Ovary (tissue), 9 donors: ENCODE results near the gene AKR1D1. TPM values are rescaled to one million over a fixed set of nuclear protein-coding genes. Genes with fewer than 3 reads are reported as not detected.

Experiments used
- DNase-seq, 5 donors: peaks; one replicate each; pipeline ENCODE4 v3.0.0-alpha.2; 2019 to 2020
- H3K27ac ChIP-seq, 2 donors: fragments of 200-600 bp; one replicate each; pipeline versions ENCODE4 v1.5.1 to v1.8.0; 2019 to 2022
- H3K27me3 ChIP-seq: fragments of 200-600 bp; one replicate; pipeline ENCODE4 v1.8.0; 2022
- H3K36me3 ChIP-seq: fragments of 200-600 bp; sonication (generic); one replicate; pipeline ENCODE4 v1.5.1; 2019
- H3K4me1 ChIP-seq: one replicate; pipeline ENCODE4 v1.8.1; 2013; ENCODE audit warnings: mild to moderate bottlenecking, moderate library complexity; ENCODE audit not compliant: insufficient read depth
- H3K4me3 ChIP-seq: fragments of 200-600 bp; sonication (generic); one replicate; pipeline ENCODE4 v1.5.1; 2017
- H3K9me3 ChIP-seq, 2 donors: fragments of 200-600 bp in 1 of 2; sonication (generic) in 1 of 2; one replicate each; pipeline versions ENCODE4 v1.5.1 to v1.8.1; 2013 to 2019; ENCODE audit warnings: mild to moderate bottlenecking in 1 of 2, moderate library complexity in 1 of 2
- EP300 ChIP-seq: sonication (generic); formaldehyde crosslinking; IDR thresholded peaks from one replicate; pipeline ENCODE4 v1.6.1; 2017; ENCODE audit warnings: antibody characterized with exemption
- POLR2A ChIP-seq: fragments of 450-650 bp; IDR thresholded peaks from one replicate; pipeline ENCODE4 v1.6.1; 2017; ENCODE audit warnings: antibody characterized with exemption, mild to moderate bottlenecking, moderate library complexity
- WGBS, 3 donors: extraction: QIAGEN DNeasy Blood & Tissue Kit in 1 of 3; methylation state at CpG; one replicate each; pipeline versions ENCODE4 v1.1.5 to v1.1.7; 2013 to 2017; 5-methylcytosine and 5-hydroxymethylcytosine counted together
- intact Hi-C, 4 donors: fragments of 100-400 bp; cut with DNase I; formaldehyde crosslinking; loops; one replicate each; pipeline versions ENCODE4 v1.11.0 to v1.15.1; 2022 to 2023
- polyA plus RNA-seq, 2 donors: library from polyadenylated mRNA; stranded (reverse); fragments of 200-250 nt in 1 of 2; fragments of 350-450 nt in 1 of 2; fragmentation: Illumina TruSeq in 1 of 2; extraction: RNeasy Lipid Tissue Mini Kit (QIAGEN cat#74804) in 1 of 2; gene quantifications; one replicate each; pipeline ENCODE4 v1.2.3, GENCODE V29; 2013 to 2014
- total RNA-seq, 7 donors: library from RNA; depleted of rRNA in 2 of 7; stranded (reverse); fragments of >200 nt in 2 of 7; fragmentation: NEBNext Ultra II Directional in 3 of 7; extraction: Animal tissue kit (Norgen Biotek cat#: 25700) in 3 of 7; gene quantifications; one replicate each; pipeline versions ENCODE4 v1.1.0 to v1.2.4, GENCODE V29; 2016 to 2023
- TF ChIP-seq, protein P1 (sequence below), 3 donors: fragments of 450-650 bp in 2 of 3; fragments of 200-600 bp in 1 of 3; IDR thresholded peaks; one replicate each; pipeline versions ENCODE4 v1.5.1 to v1.8.0; 2016 to 2022; ENCODE audit warnings: antibody characterized with exemption in 3 of 3, mild to moderate bottlenecking in 1 of 3
- donor health status: DM: no; HTN: no; CAD: no; lungs with moderate emphysema.
- donor health status: DM: no; HTN: no; CAD: no.
- donor health status: Bipolar disorder and iron deficiency.
- donor health status: DM: yes; HTN: yes; CAD: no.
- donor health status: DM: no; HTN: no; CAD: no.
- donor health status: DM: yes; HTN: yes; CAD: no.

Gene AKR1D1
- total and polyA plus RNA-seq, 9 donors, result not detected

- 91 to 94% (median 93%) methylated on average over 1 of the region's 1 CpG for WGBS, 3 donors
- Histone ChIP-seq H3K27ac (no peak overlapping the region), H3K4me1 (no peaks in the 10 kb centered on the region), H3K9me3 (no peaks in the 10 kb centered on the region), H3K27me3 (no peaks in the 10 kb centered on the region), H3K4me3 (no peak overlapping the region), H3K36me3 (no peaks in the 10 kb centered on the region)
- TF ChIP-seq EP300, result no peak
- TF ChIP-seq, protein P1, sequence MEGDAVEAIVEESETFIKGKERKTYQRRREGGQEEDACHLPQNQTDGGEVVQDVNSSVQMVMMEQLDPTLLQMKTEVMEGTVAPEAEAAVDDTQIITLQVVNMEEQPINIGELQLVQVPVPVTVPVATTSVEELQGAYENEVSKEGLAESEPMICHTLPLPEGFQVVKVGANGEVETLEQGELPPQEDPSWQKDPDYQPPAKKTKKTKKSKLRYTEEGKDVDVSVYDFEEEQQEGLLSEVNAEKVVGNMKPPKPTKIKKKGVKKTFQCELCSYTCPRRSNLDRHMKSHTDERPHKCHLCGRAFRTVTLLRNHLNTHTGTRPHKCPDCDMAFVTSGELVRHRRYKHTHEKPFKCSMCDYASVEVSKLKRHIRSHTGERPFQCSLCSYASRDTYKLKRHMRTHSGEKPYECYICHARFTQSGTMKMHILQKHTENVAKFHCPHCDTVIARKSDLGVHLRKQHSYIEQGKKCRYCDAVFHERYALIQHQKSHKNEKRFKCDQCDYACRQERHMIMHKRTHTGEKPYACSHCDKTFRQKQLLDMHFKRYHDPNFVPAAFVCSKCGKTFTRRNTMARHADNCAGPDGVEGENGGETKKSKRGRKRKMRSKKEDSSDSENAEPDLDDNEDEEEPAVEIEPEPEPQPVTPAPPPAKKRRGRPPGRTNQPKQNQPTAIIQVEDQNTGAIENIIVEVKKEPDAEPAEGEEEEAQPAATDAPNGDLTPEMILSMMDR (IDR thresholded peaks at IDR 0.05), result no peak
- intact Hi-C loops, result no loop called here
- DNase-seq, result no peak
Measured at GRCh38 chr7:138079137-138079536, 2.9 kb downstream of the AKR1D1 start.

DNA sequence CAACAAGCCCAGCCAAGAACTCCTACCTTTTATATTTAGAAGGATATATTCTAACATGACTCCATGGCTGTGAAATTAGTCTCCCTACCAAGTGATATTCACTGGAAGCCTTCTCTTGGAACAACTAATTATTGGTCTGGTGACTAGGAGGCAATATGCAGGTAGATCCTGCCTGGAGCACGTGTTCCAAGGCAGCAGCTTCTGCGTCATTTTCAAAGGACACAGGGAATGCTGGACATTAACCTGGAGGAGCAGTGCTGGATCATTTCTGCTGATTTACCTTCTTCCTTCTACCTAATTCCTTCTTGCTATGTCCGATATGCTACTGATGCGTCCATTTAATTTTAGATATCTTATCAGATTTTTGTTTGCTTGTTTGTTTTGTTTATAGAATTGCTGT is 5.6 kb downstream of the AKR1D1 start:
- H3K27me3 ChIP-seq, result no peaks in the 10 kb centered on the region
- H3K36me3 ChIP-seq, result no peaks in the 10 kb centered on the region
- H3K4me3 ChIP-seq, result no peak overlapping the region
- no peak for TF ChIP-seq POLR2A
- TF ChIP-seq, protein P1 (IDR thresholded peaks at IDR 0.05), result no peak
- no peak for TF ChIP-seq EP300
- DNase-seq, result no peak
- H3K27ac ChIP-seq, result no peak overlapping the region
- no peaks in the 10 kb centered on the region for H3K9me3 ChIP-seq
- no peaks in the 10 kb centered on the region for H3K4me1 ChIP-seq
- intact Hi-C loops, result no loop called here
- 81 to 85% (median 82%) methylated on average over 4 of the region's 4 CpGs for WGBS, 3 donors

GRCh38 chr7:138083859-138084258 is 7.6 kb downstream of the AKR1D1 start:
- Histone ChIP-seq H3K4me3 (no peak overlapping the region), H3K27me3 (no peaks in the 10 kb centered on the region), H3K9me3 (no peaks in the 10 kb centered on the region), H3K27ac (no peak overlapping the region), H3K4me1 (no peaks in the 10 kb centered on the region), H3K36me3 (no peaks in the 10 kb centered on the region)
- intact Hi-C loops, result no loop called here
- TF ChIP-seq POLR2A, result no peak
- TF ChIP-seq EP300, result no peak
- WGBS, 3 donors, result 56 to 94% (median 59%) methylated on average over 3 of the region's 3 CpGs
- DNase-seq, result no peak

- WGBS, 3 donors, result 89 to 94% (median 93%) methylated on average over 5 of the region's 5 CpGs
- TF ChIP-seq POLR2A (no peak), EP300 (no peak)
- TF ChIP-seq, protein P1 (IDR thresholded peaks at IDR 0.05), result no peak
- no peak for DNase-seq
Measured at GRCh38 chr7:138086563-138087270, 10.5 kb downstream of the AKR1D1 start.

GRCh38 chr7:138089080-138089901 is 13.0 kb downstream of the AKR1D1 start:
- H3K4me1 ChIP-seq, result no peaks in the 10 kb centered on the region
- 91 to 95% (median 94%) methylated on average over 9 of the region's 9 CpGs for WGBS, 3 donors
- no peak overlapping the region for H3K27ac ChIP-seq
- DNase-seq, result no peak
- TF ChIP-seq POLR2A (no peak), EP300 (no peak)
- TF ChIP-seq, protein P1 (IDR thresholded peaks at IDR 0.05), result no peak
- intact Hi-C loops, result no loop called here
- H3K4me3 ChIP-seq, result no peak overlapping the region
- H3K36me3 ChIP-seq, result no peaks in the 10 kb centered on the region
- H3K9me3 ChIP-seq, result no peaks in the 10 kb centered on the region
- no peaks in the 10 kb centered on the region for H3K27me3 ChIP-seq

More at GRCh38 chr7:138086563-138087270, 10.5 kb downstream of the AKR1D1 start:
- H3K4me1 ChIP-seq, result no peaks in the 10 kb centered on the region
- no peaks in the 10 kb centered on the region for H3K27me3 ChIP-seq
- no peaks in the 10 kb centered on the region for H3K9me3 ChIP-seq
- no peak overlapping the region for H3K27ac ChIP-seq
- intact Hi-C loops, result no loop called here
- no peak overlapping the region for H3K4me3 ChIP-seq
- no peaks in the 10 kb centered on the region for H3K36me3 ChIP-seq
